Liver (tissue), 9 donors: Measurements from ENCODE around the gene MORN3. TPM values are rescaled to one million over a fixed set of nuclear protein-coding genes. Genes with fewer than 3 reads are reported as not detected.
"Not testable (repeated sequence)": the region's sequence is repeated elsewhere in the genome, so short reads cannot be mapped to it uniquely, and the experiment has no call there.

Source experiments
- DNase-seq: peaks from one replicate; pipeline ENCODE4 v3.0.0-alpha.2; 2017; ENCODE audit warnings: low spot score
- H3K27ac ChIP-seq, 2 donors: one replicate each; pipeline ENCODE4 v1.7.0; 2013; ENCODE audit warnings: inconsistent platforms in 2 of 2, low read length in 2 of 2, control low read depth in 1 of 2, low read depth in 1 of 2, mild to moderate bottlenecking in 1 of 2
- H3K27me3 ChIP-seq, 4 donors: one replicate each; pipeline versions ENCODE4 v1.6.1 to v1.7.0; 2013; ENCODE audit warnings: low read length in 3 of 4, inconsistent platforms in 1 of 4, mild to moderate bottlenecking in 1 of 4, moderate library complexity in 1 of 4; ENCODE audit not compliant: control insufficient read depth in 4 of 4, insufficient read depth in 4 of 4
- H3K36me3 ChIP-seq, 4 donors: one replicate each; pipeline versions ENCODE4 v1.6.1 to v1.7.0; 2013; ENCODE audit warnings: low read length in 3 of 4, mild to moderate bottlenecking in 3 of 4, low read depth in 1 of 4, moderate library complexity in 1 of 4; ENCODE audit not compliant: control insufficient read depth in 4 of 4, insufficient read depth in 3 of 4
- H3K4me1 ChIP-seq, 4 donors: one replicate each; pipeline versions ENCODE4 v1.6.1 to v1.7.0; 2013; ENCODE audit warnings: low read length in 3 of 4, mild to moderate bottlenecking in 3 of 4, moderate library complexity in 1 of 4; ENCODE audit not compliant: control insufficient read depth in 4 of 4, insufficient read depth in 4 of 4
- H3K4me3 ChIP-seq, 3 donors: one replicate each; pipeline versions ENCODE4 v1.6.1 to v1.7.0; 2013; ENCODE audit warnings: low read length in 3 of 3, control low read depth in 1 of 3, low read depth in 1 of 3, mild to moderate bottlenecking in 1 of 3
- H3K9ac ChIP-seq, 2 donors: one replicate each; pipeline ENCODE4 v1.7.0; 2013; ENCODE audit warnings: low read length in 2 of 2, mild to moderate bottlenecking in 2 of 2, moderate library complexity in 2 of 2, control low read depth in 1 of 2, low read depth in 1 of 2
- H3K9me3 ChIP-seq, 4 donors: one replicate each; pipeline versions ENCODE4 v1.6.1 to v1.7.0; 2013; ENCODE audit warnings: low read length in 3 of 4; ENCODE audit not compliant: control insufficient read depth in 4 of 4
- EGR1 ChIP-seq, 2 donors: IDR thresholded peaks; 2 replicates each; pipeline ENCODE4 v1.6.1; 2016 to 2018; ENCODE audit warnings: antibody characterized with exemption in 2 of 2, low read depth in 2 of 2
- FOXA1 ChIP-seq: IDR thresholded peaks from 2 replicates; pipeline ENCODE4 v1.6.1; 2016; ENCODE audit warnings: antibody characterized with exemption
- FOXA2 ChIP-seq: IDR thresholded peaks from 2 replicates; pipeline ENCODE4 v1.6.1; 2016; ENCODE audit warnings: antibody characterized with exemption
- GABPA ChIP-seq, 2 donors: IDR thresholded peaks in 1 of 2; conservative IDR thresholded peaks in 1 of 2; 2 replicates each; pipeline ENCODE4 v1.6.1; 2016; ENCODE audit warnings: antibody characterized with exemption in 2 of 2, mild to moderate bottlenecking in 1 of 2, moderate library complexity in 1 of 2
- HNF4A ChIP-seq, 2 donors: conservative IDR thresholded peaks; 2 replicates each; pipeline ENCODE4 v1.6.1; 2016; ENCODE audit warnings: antibody characterized with exemption in 2 of 2, mild to moderate bottlenecking in 2 of 2
- HNF4G ChIP-seq: IDR thresholded peaks from 2 replicates; pipeline ENCODE4 v1.6.1; 2016; ENCODE audit warnings: antibody characterized with exemption
- JUND ChIP-seq, 2 donors: IDR thresholded peaks; 2 replicates each; pipeline ENCODE4 v1.6.1; 2016; ENCODE audit warnings: antibody characterized with exemption in 2 of 2
- MAX ChIP-seq: IDR thresholded peaks from 2 replicates; pipeline ENCODE4 v1.6.1; 2016; ENCODE audit warnings: antibody characterized with exemption
- NR2F2 ChIP-seq: IDR thresholded peaks from 2 replicates; pipeline ENCODE4 v1.6.1; 2016; ENCODE audit warnings: antibody characterized with exemption
- RAD21 ChIP-seq, 2 donors: IDR thresholded peaks; 2 replicates each; pipeline ENCODE4 v1.6.1; 2016; ENCODE audit warnings: antibody characterized with exemption in 2 of 2, mild to moderate bottlenecking in 2 of 2
- REST ChIP-seq: IDR thresholded peaks from 2 replicates; pipeline ENCODE4 v1.6.1; 2016; ENCODE audit warnings: antibody characterized with exemption, mild to moderate bottlenecking
- RXRA ChIP-seq, 2 donors: IDR thresholded peaks; 2 replicates each; pipeline ENCODE4 v1.6.1; 2017 to 2018; ENCODE audit warnings: antibody characterized with exemption in 2 of 2, mild to moderate bottlenecking in 1 of 2
- SP1 ChIP-seq: IDR thresholded peaks from 2 replicates; pipeline ENCODE4 v1.6.1; 2018; ENCODE audit warnings: antibody characterized with exemption, mild to moderate bottlenecking
- TAF1 ChIP-seq: conservative IDR thresholded peaks from 2 replicates; pipeline ENCODE4 v1.6.1; 2016; ENCODE audit warnings: antibody characterized with exemption, mild to moderate bottlenecking
- YY1 ChIP-seq: IDR thresholded peaks from 2 replicates; pipeline ENCODE4 v1.6.1; 2016; ENCODE audit warnings: antibody characterized with exemption, mild to moderate bottlenecking
- ZBTB33 ChIP-seq: IDR thresholded peaks from 2 replicates; pipeline ENCODE4 v1.6.1; 2016; ENCODE audit warnings: antibody characterized with exemption
- WGBS: extraction: QIAGEN DNeasy Blood & Tissue Kit; methylation state at CpG from one replicate; pipeline ENCODE4 v1.1.7; 2013; 5-methylcytosine and 5-hydroxymethylcytosine counted together
- polyA plus RNA-seq, 2 donors: library from polyadenylated mRNA; stranded (reverse) in 1 of 2; unstranded in 1 of 2; fragments of 200-250 nt in 1 of 2; fragments of >200 nt in 1 of 2; fragmentation: Nextera tagmentation in 1 of 2; extraction: Ambion mirVana in 1 of 2; gene quantifications; one replicate each; pipeline versions ENCODE4 v1.2.1 to v1.2.3, GENCODE V29; 2013 to 2015
- total RNA-seq, 2 donors: library from RNA; depleted of rRNA; stranded (reverse); fragments of >200 nt; gene quantifications; one replicate each; pipeline ENCODE4 v1.2.3, GENCODE V29; 2014
- TF ChIP-seq, protein P1 (sequence below): IDR thresholded peaks from 2 replicates; pipeline ENCODE4 v1.6.1; 2016; ENCODE audit warnings: antibody characterized with exemption
- donor health status: healthy.
- donor health status: healthy.
- donor health status: healthy.
- donor health status: healthy.
- donor health status: healthy.

MORN3 gene
- total and polyA plus RNA-seq, 4 donors = 0.05 to 0.13 (median 0.07) TPM

DNA sequence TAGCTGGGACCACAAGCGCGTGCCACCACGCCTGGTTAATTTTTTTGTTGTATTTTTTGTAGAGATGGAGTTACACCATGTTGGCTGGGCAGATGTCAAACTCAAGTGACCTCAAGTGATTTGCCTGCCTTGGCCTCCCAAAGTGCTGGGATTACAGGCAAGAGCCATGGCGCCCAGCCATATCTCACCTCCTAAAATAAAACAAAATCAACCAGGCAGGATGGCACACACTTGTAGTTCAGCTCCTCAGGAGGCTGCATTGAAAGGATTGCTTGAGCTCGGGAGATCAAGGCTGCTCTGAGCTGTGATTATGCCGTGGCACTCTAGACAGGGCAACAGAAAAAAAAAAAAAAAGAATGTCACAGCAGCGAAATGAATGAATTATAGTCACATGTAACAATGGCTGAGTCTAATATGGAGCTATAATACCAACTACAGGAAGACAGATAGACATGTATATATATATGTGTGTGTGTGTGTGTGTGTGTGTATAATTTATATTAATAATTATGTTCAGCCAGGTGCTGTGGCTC is 23.8 kb upstream of the MORN3 start:
- no peak for DNase-seq
- Histone ChIP-seq H3K27me3 (no peaks in the 10 kb centered on the region), H3K36me3 (no peaks in the 10 kb centered on the region), H3K9me3 (no peaks in the 10 kb centered on the region), H3K9ac (no peak overlapping the region), H3K27ac (no peak overlapping the region), H3K4me3 (no peak overlapping the region), H3K4me1 (no peaks in the 10 kb centered on the region)
- no peak for TF ChIP-seq MAX
- TF ChIP-seq RAD21 (IDR thresholded peaks at IDR 0.05) = no peak
- no peak for TF ChIP-seq RXRA (IDR thresholded peaks at IDR 0.05)
- TF ChIP-seq EGR1 (IDR thresholded peaks at IDR 0.05; ENCODE audit: low read depth in 2 of 2) = no peak
- TF ChIP-seq FOXA2 = no peak
- TF ChIP-seq REST = no peak
- no peak for TF ChIP-seq FOXA1
- no peak for TF ChIP-seq HNF4G
- TF ChIP-seq HNF4A (conservative IDR thresholded peaks at IDR 0.05) = no peak
- TF ChIP-seq SP1 = no peak
- no peak for TF ChIP-seq YY1
- TF ChIP-seq NR2F2 = no peak
- no peak for TF ChIP-seq JUND (IDR thresholded peaks at IDR 0.05)
- 83% methylated on average over 7 of the region's 7 CpGs for WGBS

- not testable (repeated sequence) for DNase-seq, H3K4me3 ChIP-seq, H3K27ac ChIP-seq, H3K9ac ChIP-seq, H3K4me1 ChIP-seq, H3K27me3 ChIP-seq, H3K36me3 ChIP-seq, H3K9me3 ChIP-seq
- WGBS = 74% methylated on average over 3 of the region's 3 CpGs
Observed at GRCh38 chr12:121692744-121693143, 23.3 kb upstream of the MORN3 start.

- H3K27me3 ChIP-seq = no peaks in the 10 kb centered on the region
- WGBS = 98% methylated on average over 2 of the region's 2 CpGs
Observed at GRCh38 chr12:121689430-121689829, 20.0 kb upstream of the MORN3 start.

More at GRCh38 chr12:121689430-121689829, 20.0 kb upstream of the MORN3 start:
- Histone ChIP-seq H3K27ac (no peak overlapping the region), H3K9ac (no peak overlapping the region), H3K4me1 (no peaks in the 10 kb centered on the region), H3K9me3 (no peaks in the 10 kb centered on the region), H3K36me3 (no peaks in the 10 kb centered on the region), H3K4me3 (no peak overlapping the region)
- DNase-seq = no peak
- TF ChIP-seq MAX = no peak
- no peak for TF ChIP-seq EGR1 (IDR thresholded peaks at IDR 0.05; ENCODE audit: low read depth in 2 of 2)
- TF ChIP-seq RAD21 (IDR thresholded peaks at IDR 0.05) = no peak
- no peak for TF ChIP-seq HNF4G
- TF ChIP-seq JUND (IDR thresholded peaks at IDR 0.05) = no peak
- no peak for TF ChIP-seq ZBTB33
- no peak for TF ChIP-seq TAF1
- TF ChIP-seq YY1 = no peak
- TF ChIP-seq REST = no peak
- no peak for TF ChIP-seq HNF4A (conservative IDR thresholded peaks at IDR 0.05)
- TF ChIP-seq, protein P1, sequence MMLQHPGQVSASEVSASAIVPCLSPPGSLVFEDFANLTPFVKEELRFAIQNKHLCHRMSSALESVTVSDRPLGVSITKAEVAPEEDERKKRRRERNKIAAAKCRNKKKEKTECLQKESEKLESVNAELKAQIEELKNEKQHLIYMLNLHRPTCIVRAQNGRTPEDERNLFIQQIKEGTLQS = no peak
- no peak for TF ChIP-seq GABPA (IDR thresholded peaks at IDR 0.05 in 1 of 2, conservative IDR thresholded peaks at IDR 0.05 in 1 of 2)
- no peak for TF ChIP-seq RXRA (IDR thresholded peaks at IDR 0.05)
- no peak for TF ChIP-seq FOXA2
